HUES64 (cell line): ENCODE measurements around the gene PDZK1.

Experiments used
- H3K27ac ChIP-seq: 2 replicates; pipeline ENCODE4 v1.7.0; 2013; ENCODE audit warnings: low read depth, low read length, inconsistent platforms
- H3K27me3 ChIP-seq: 2 replicates; pipeline ENCODE4 v1.6.1; 2013; ENCODE audit warnings: mild to moderate bottlenecking, low read length; ENCODE audit not compliant: insufficient read depth
- H3K36me3 ChIP-seq: 2 replicates; pipeline ENCODE4 v1.6.1; 2013; ENCODE audit warnings: mild to moderate bottlenecking, low read length; ENCODE audit not compliant: insufficient read depth
- H3K4me1 ChIP-seq: 2 replicates; pipeline ENCODE4 v1.6.1; 2013; ENCODE audit warnings: mild to moderate bottlenecking, low read length, moderate library complexity; ENCODE audit not compliant: insufficient read depth
- H3K4me3 ChIP-seq: 2 replicates; pipeline ENCODE4 v1.5.1; 2013; ENCODE audit warnings: mild to moderate bottlenecking, low read length, moderate library complexity
- H3K9ac ChIP-seq: 2 replicates; pipeline ENCODE4 v1.6.1; 2013; ENCODE audit warnings: mild to moderate bottlenecking, low read depth, low read length
- H3K9me3 ChIP-seq: 2 replicates; pipeline ENCODE4 v1.6.1; 2013; ENCODE audit warnings: low read depth, low read length; ENCODE audit not compliant: insufficient read depth
- WGBS: fragments of 150-250, 120-280 bp; methylation state at CpG from one replicate; pipeline ENCODE4 v1.1.7; 2013; ENCODE audit warnings: missing lambda C conversion rate; 5-methylcytosine and 5-hydroxymethylcytosine counted together

Gene PDZK1

DNA sequence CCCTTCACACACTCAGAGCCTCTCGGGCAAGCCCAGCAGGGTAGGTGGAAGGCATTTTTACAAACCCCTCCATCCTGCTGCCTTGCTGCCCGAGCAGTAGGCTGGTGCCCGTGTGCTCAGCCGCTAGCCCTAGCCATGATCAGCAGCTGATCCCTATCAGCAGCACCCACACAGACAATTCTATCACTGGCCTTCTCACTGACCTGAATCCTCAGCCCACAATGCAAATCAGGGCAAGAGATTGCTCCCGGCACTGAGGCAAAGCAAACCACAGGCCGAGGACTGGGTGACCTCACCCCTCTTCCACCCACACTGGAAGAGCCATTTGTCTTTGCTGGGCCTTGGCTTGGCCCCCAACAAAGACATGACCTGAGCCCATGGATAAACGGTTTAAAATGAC, 895 bp upstream of the PDZK1 start:
- H3K36me3 ChIP-seq, result no peaks in the 10 kb centered on the region
- H3K4me1 ChIP-seq, result peaks cover 4% of the 10 kb centered on the region; the same call in 1 of the 2 replicates
- no peak overlapping the region for H3K9ac ChIP-seq
- H3K4me3 ChIP-seq, result no peak overlapping the region
- H3K27ac ChIP-seq, result no peak overlapping the region
- no peaks in the 10 kb centered on the region for H3K9me3 ChIP-seq
- H3K27me3 ChIP-seq, result no peaks in the 10 kb centered on the region
- WGBS, result 75% methylated on average over 7 of the region's 7 CpGs

DNA sequence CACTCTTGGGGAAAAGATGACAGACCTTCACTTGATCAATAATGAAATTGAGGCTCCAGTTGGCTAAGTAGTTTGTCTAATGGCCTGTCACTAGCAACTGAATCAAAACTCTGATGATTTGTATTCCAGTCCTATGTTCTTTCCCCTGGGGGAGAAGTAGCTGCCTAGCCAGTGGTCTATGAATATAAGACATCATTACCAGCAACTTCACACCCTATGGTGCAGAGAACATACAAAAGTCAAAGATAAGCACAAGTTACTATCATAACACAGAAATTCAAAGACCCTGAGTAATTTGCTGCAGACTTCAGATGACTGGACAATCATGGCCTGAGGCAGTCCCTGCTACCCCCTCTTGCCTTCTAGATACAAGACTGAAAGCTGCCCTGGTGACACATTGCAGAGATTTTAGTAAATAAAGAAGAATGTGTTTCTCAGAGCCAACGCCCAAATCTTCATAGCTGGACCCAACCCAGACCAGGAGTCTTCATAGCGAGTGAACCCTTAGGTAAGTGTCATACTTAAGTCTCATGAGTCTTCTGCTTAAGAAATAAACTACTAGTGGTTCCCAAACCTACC, 993 bp downstream of the PDZK1 start:
- Histone ChIP-seq H3K36me3 (no peaks in the 10 kb centered on the region), H3K9me3 (no peaks in the 10 kb centered on the region), H3K9ac (no peak overlapping the region), H3K27me3 (no peaks in the 10 kb centered on the region), H3K27ac (no peak overlapping the region), H3K4me1 (peaks cover 4% of the 10 kb centered on the region; the same call in 1 of the 2 replicates), H3K4me3 (no peak overlapping the region)
- WGBS, result 100% methylated on average over 2 of the region's 2 CpGs

DNA sequence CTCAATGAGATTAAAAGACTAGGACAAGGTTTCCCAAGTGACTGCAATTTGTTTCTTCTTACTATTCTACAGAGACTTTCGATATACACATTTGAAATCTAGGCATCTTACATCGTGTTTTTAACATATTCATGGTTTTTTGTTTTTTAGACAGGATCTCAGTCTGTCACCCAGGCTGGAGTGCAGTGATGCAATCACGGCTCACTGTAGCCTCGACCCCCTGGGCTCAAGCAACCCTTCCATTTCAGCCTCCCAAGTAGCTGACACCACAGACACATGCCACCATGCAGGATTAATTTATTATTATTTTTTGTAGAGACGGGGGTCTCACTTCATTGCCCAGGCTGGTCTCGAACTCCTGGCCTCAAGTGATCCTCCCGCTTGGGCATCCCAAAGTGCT, 1.5 kb downstream of the PDZK1 start:
- Histone ChIP-seq H3K4me1 (peaks cover 4% of the 10 kb centered on the region; the same call in 1 of the 2 replicates), H3K9me3 (no peaks in the 10 kb centered on the region), H3K4me3 (no peak overlapping the region), H3K9ac (no peak overlapping the region), H3K27ac (no peak overlapping the region), H3K36me3 (no peaks in the 10 kb centered on the region), H3K27me3 (no peaks in the 10 kb centered on the region)
- WGBS, result 94% methylated on average over 7 of the region's 7 CpGs

DNA sequence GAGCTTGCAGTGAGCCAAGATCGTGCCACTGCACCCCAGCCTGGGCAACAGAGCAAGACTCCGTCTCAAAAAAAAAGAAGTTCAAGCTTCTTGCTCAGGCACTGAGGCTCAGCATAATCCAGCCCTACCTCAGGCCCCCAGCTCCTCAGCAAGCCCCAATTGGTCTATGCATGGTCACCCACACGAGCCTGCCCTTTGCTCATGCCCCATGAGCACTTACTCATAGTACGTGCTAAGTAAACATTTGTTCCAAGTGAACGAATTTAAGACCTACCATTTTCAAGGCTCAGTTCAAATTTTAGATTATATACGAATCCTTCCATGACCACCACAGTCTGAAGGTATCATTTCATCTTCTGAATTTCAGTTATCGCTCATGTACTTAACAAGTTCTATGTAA, 4.3 kb downstream of the PDZK1 start:
- Histone ChIP-seq H3K27ac (no peak overlapping the region), H3K9ac (no peak overlapping the region), H3K4me1 (peaks cover 4% of the 10 kb centered on the region; the same call in 1 of the 2 replicates), H3K4me3 (no peak overlapping the region), H3K9me3 (no peaks in the 10 kb centered on the region), H3K27me3 (no peaks in the 10 kb centered on the region), H3K36me3 (no peaks in the 10 kb centered on the region)
- WGBS, result 93% methylated on average over 7 of the region's 7 CpGs

DNA sequence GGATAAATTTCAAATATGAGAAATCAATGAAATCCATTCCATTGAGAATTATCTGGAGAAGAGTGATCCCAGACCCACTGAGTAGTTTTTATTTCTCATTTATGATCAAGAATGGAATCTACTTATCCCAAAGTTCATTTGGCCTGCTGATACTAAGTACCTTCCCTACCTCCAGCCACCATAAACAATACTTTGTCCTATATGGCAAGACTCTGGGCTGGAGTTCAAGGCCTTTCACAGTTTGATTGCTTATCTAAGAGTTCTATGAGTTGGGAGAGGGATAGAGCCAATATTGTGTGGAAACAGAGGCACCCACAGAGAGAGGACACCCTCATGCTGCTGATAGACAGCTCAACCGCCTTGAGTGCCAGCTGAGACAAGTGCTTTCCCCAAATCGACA, 5.1 kb downstream of the PDZK1 start:
- 81% methylated on average over 2 of the region's 2 CpGs for WGBS
- H3K4me3 ChIP-seq, result no peak overlapping the region
- no peaks in the 10 kb centered on the region for H3K27me3 ChIP-seq
- no peak overlapping the region for H3K9ac ChIP-seq
- no peak overlapping the region for H3K27ac ChIP-seq
- no peaks in the 10 kb centered on the region for H3K4me1 ChIP-seq
- no peaks in the 10 kb centered on the region for H3K9me3 ChIP-seq
- H3K36me3 ChIP-seq, result no peaks in the 10 kb centered on the region

DNA sequence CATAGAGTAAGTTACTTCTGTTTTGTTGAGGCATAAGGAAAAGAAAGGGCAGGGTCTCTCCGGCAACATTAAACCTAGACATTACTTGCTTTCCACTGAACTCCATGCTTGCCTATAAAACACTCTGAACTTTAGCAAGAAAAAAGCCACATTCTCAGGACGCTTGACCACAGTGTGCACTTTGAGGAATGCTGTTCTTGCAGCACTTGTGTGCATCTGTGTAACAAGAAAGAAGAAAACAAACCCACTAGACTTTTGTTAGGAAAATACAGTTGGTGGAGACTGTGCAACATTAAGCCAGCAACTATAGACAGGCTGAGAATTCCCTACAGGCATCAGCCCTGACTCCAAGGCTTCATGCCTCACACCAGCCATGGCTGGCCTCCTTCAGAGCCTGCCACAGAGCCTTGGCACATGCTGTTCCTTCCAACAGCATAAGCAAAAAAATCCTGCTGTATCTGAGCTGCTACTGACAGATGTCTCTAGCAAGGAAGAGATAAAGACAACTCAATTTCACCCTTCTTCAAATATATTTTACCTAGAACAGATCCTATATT, 5.8 kb downstream of the PDZK1 start:
- Histone ChIP-seq H3K27ac (no peak overlapping the region), H3K27me3 (no peaks in the 10 kb centered on the region), H3K4me3 (no peak overlapping the region), H3K9me3 (no peaks in the 10 kb centered on the region), H3K4me1 (no peaks in the 10 kb centered on the region), H3K36me3 (no peaks in the 10 kb centered on the region), H3K9ac (no peak overlapping the region)
- WGBS, result 89% methylated on average over 2 of the region's 2 CpGs

DNA sequence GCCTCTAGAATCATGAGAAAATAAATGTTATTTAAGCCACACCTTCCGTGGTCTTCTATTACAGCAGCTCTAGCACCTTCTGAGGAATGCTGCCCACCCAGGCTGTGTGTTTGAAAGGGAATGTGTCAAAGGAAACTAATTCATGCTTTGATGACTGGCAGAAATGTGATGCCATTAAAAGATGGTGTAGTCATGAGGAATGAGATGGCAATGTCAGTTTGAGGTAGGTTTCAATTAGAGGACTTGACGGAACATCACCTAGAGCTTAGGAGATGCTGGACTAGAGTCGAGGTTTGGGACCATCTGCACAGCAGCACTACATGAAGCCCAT, 10.6 kb downstream of the PDZK1 start:
- no peak overlapping the region for H3K4me3 ChIP-seq
- no peaks in the 10 kb centered on the region for H3K9me3 ChIP-seq
- H3K4me1 ChIP-seq, result no peaks in the 10 kb centered on the region
- 97% methylated on average over 3 of the region's 3 CpGs for WGBS
- no peaks in the 10 kb centered on the region for H3K36me3 ChIP-seq
- H3K9ac ChIP-seq, result no peak overlapping the region
- no peaks in the 10 kb centered on the region for H3K27me3 ChIP-seq
- no peak overlapping the region for H3K27ac ChIP-seq

DNA sequence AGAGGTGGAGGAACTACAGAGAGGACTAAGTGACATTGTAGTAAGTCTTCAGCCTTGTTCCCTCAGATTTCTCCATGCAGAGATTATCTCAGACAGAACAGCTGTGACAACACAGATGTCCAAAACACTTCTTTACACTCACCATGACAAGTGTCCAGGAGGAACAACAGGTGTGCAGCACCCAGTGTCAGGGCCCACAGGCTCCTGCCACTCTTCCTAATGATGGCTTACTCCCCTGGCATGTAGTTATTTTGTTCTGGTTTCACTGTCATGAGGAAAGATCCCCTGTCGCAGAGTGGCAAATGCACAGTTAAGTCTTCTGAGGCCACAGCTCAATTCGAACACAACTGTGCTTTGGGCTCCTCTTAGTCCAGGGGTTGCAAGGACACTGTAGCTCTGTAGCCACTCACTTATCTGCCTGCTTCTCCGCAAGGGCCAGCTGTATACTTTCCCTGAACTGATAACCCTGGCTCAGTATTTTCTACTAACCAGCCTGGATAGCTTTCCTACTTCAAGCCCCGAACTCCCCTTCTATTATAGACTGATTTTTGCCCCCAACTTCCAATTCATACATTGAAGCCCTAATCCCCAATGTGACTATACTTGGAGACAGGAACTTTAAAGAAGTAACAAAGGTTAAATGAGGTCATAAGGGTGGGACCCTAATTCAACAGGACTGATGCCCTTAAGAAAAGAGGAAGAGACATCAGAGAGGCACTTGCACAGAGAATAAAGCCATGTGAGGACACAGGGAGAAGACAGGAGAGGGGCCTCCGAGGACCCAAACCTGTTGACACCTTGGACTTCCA, 11.1 kb downstream of the PDZK1 start:
- Histone ChIP-seq H3K36me3 (no peaks in the 10 kb centered on the region), H3K27me3 (no peaks in the 10 kb centered on the region), H3K9ac (no peak overlapping the region), H3K9me3 (no peaks in the 10 kb centered on the region), H3K4me3 (no peak overlapping the region), H3K27ac (no peak overlapping the region), H3K4me1 (no peaks in the 10 kb centered on the region)
- whole genome bisulfite sequencing, result 89% methylated on average over 5 of the region's 5 CpGs

DNA sequence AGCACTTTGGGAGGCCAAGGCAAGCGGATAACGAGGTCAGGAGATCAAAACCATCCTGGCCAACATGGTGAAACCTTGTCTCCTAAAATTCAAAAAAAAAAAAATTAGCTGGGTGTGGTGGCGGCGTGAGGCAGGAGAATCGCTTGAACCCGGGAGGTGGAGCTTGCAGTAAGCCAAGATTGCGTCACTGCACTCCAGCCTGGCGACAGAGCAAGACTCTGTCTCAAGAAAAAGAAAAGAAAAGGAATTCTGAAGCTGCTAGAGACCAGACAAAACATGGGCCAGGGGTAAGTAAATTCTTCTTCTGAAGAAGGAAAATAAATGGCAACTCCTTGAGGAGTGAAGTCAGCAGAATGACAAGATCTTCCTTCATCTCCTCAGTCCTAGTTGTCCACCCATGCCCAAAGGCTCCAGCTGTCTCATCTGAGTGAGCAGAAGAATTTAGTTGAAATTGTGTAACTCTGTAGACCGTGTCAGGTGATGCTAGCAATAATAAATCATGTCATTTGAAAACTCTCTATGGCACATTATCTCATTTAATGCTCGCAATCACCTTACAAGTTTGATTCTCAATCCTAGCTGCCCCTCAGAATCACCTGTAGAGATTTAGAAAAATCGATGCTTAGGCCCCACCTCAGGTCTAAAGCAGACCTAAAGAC, 14.3 kb downstream of the PDZK1 start:
- no peaks in the 10 kb centered on the region for H3K27me3 ChIP-seq
- H3K27ac ChIP-seq, result no peak overlapping the region
- H3K4me1 ChIP-seq, result no peaks in the 10 kb centered on the region
- H3K9ac ChIP-seq, result no peak overlapping the region
- no peaks in the 10 kb centered on the region for H3K9me3 ChIP-seq
- no peaks in the 10 kb centered on the region for H3K36me3 ChIP-seq
- H3K4me3 ChIP-seq, result no peak overlapping the region
- 93% methylated on average over 11 of the region's 11 CpGs for WGBS

DNA sequence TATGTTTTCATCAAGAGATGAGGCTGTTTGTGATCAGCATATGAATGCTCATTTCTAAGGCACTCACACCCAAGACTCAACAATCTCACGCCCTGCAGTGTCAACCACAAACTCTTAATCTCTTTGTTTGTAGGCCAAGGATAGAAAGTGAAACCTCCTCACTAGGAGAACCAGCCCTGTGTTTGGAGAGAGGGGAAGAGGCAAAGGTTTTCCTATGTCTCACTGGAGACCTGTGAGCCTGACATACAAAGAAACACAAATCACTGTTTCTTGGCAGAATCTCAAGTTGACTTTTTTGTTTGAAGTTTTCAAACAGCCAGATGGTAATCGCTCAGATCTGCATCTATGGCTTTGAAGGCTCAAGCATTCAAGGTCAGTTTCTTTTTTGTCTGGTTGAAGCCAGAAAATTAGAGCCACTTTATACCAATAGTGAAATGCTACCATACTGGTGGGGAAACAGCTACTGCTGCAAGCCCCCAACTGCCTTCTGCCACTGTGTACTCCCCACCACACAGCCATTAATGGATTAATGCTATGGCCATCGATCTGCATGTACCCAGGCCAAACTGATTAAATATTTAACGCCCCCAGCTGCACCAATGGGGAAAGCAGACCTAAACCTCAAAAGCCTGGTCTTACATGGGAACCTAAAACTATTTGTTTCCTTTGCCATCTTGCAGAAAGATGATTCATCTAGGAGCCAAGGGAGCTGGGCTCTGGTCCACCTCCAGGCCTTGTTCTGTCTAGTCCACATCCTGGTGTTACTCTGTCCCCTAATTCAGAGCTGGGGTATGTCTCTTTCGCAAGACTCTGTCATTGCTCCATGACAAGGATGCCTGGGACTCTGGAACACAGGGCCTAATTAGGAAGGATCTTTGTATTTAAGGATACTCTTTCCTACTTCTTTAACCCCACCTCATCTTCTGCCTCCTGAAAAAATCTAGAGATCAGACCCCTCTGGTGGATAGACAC, 16.3 kb downstream of the PDZK1 start:
- Histone ChIP-seq H3K4me3 (no peak overlapping the region), H3K27me3 (no peaks in the 10 kb centered on the region), H3K9me3 (no peaks in the 10 kb centered on the region), H3K9ac (no peak overlapping the region), H3K36me3 (no peaks in the 10 kb centered on the region), H3K4me1 (no peaks in the 10 kb centered on the region), H3K27ac (no peak overlapping the region)
- WGBS, result 86% methylated on average over 5 of the region's 5 CpGs
